Stimulated activated naive CD8-positive, alpha-beta T cell treated with anti-CD3 and anti-CD28 coated beads, Interleukin-15, Interleukin-2, amounts not matched to agents 100 U/mL and 50 U/mL, for 24 hours (primary cell): ENCODE measurements around the gene LIMK2.
A peak's percentile ranks its signal among the peaks of the same experiment; 100 is the strongest.
"Not testable (repeated sequence)": the region's sequence is repeated elsewhere in the genome, so short reads cannot be mapped to it uniquely, and the experiment has no call there.

Experiments used
- ATAC-seq: fragments of 150-1000 bp; cut with Tn5 transposase; one replicate; pipeline ENCODE4 v1.10.0; 2021
- DNase-seq: peaks from one replicate; pipeline ENCODE4 v3.0.0; 2021

The LIMK2 gene

DNA sequence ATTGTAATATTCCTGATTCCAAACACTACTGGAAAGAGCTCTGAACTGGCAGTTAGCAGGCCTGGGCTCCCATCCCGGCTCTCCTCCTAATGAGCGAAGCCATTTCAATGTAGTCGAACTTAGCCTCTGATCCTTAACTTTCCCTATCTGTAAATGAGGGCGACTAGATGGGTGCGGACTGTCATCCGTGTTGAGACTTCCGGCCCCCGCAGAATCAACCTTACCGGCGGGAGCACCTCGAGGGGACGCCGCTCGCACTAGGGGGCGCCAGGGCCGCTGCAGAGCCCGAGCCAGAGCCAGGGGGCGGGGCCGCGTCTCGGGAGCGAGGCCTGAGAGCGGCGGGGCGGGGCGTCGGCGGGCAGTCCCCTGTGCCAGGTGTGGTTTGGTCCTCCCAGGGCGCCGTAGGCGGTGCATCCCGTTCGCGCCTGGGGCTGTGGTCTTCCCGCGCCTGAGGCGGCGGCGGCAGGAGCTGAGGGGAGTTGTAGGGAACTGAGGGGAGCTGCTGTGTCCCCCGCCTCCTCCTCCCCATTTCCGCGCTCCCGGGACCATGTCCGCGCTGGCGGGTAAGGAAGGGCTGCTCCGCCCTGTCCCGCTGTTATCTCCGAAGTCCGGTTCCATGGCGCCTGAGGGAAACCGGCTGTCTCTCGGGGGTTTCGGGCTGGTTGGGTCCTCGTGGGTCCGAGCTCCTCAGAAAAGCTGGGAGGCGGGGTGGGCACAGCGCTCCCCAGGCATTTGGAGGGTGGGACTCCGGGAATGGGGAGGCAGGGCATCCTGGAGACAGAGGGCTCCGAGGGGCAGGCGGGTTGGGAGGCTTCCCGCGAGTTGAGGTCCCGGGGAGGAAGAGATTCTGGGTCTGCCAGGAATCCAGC is at the start of gene LIMK2:
LIMK2 (plus strand) TSS at position 437 of the 869 bp plus-strand sequence; CDS start at position 548, 111 bp downstream.
- DNase-seq (peak; percentile 100), ATAC-seq (peak; percentile 99)

DNA sequence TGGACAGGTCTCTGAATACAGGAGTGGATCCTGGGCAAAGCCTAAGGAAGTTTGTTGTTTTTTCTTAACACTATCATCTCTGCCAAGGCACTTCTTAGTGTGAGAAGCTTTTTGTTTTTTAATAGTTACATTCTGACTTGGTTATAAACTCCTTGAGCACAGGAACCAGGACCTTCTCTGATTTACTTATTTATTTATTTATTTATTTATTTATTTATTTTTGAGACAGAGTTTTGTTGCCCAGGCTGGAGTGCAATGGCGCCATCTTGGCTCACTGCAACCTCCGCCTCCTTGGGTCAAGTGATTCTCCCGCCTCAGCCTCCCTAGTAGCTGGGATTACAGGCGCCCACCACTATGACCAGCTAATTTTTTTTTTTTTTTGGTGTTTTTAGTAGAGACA is 41.1 kb upstream of the LIMK2 start:
- no peak for ATAC-seq
- no peak for DNase-seq

DNA sequence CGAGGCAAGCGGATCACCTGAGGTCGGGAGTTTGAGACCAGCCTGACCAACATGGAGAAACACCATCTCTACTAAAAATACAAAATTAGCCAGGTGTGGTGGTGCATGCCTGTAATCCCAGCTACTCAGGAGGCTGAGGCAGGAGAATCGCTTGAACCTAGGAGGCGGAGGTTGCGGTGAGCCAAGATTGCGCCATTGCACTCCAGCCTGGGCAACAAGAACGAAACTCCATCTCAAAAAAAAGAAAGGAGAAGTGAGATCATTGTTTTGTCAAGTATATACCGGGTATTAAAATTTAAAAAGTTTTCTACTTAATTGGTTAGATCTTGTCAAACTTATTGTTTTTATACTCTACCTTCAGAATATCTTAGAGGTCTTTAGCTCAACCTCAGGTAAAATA is 40.4 kb upstream of the LIMK2 start:
- not testable (repeated sequence) for DNase-seq, ATAC-seq

DNA sequence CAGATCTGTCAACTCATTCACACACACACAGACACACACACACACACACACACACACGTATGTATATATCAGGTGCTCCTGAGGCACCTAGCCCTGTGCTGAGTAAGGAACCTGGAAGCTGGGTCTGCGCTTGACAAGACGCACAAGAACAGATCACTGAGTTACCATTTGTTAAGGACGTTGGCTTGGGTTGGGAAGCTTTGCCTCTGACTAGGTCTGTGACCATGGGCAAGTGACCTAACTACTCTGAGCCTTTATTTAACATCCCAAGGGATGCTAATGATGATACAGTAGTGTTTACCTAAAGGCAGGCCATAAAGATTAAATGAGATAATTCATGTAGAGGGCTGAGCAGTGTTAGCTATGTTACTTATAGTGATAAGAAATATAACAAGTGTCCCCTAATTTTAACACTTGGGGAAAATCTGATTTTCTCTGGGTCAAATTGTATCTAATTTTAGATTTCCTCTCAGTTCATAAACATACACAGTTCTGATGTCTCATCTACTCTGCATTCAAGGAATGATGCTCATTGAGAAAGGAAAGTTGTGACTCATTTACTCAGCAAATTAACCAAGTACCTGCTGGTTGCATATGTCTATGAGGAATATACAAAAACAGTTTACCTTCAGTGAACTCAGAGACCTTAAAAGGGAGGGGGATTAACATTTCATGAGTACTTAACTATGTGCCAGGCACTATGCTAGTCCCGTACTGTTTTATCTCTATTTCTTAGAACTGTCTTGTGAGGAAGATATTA is 38.5 kb upstream of the LIMK2 start:
- ATAC-seq (peak; percentile 95), DNase-seq (no peak)

DNA sequence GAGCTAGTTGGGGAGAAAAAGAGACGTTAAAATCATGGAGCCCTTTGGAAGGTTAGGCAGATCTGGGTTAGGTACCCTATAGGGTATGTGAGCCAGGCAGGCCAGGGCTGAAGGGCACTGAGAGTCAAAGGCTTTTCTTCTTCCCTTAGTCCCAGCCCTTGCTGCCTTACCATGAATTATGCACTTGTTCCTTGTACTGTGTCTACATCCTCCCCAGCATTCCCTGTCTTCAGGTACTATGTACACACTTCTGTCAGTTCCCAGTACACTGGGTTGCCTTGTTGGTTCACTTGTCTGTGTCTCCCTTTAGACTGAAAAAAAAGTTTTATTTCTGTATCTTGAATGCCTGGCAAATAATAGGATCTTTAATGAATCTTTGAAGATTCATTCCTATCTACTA is 35.2 kb upstream of the LIMK2 start:
- DNase-seq (no peak), ATAC-seq (no peak)

DNA sequence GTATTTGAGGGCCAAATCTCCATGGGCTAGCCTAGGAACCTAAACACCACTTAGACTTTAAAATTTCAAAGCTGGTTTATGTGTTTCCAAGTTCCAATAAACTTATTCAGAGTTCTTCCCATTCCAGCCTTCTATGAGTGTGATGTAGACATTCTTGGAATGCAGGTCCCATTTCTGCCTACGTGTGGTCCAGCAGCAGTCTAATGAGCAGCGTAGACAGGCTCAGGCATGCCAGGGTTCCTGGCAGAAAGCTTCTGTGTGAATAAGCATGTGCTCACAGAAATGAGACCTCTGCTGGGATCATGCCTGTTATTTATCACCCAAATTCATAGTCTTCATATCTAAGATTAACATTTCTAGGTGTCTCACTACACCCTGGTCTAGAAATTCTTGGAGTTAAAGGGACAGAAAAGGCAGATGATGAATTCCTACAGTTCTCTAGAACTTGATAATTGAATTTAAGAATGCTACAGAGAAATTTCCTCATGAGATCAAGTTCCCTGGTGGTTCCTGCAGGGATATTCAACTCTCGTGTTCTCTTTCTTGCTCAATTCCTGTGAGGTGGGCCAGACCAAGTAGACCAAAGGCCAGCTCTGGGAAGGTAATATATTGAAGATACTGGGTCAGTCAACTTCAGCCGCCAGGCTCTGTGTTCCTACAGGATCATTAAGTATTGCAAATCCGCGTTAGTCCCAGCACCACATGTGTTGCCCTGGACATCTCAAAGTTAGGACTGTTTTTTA is 34.5 kb upstream of the LIMK2 start:
- DNase-seq, result no peak

DNA sequence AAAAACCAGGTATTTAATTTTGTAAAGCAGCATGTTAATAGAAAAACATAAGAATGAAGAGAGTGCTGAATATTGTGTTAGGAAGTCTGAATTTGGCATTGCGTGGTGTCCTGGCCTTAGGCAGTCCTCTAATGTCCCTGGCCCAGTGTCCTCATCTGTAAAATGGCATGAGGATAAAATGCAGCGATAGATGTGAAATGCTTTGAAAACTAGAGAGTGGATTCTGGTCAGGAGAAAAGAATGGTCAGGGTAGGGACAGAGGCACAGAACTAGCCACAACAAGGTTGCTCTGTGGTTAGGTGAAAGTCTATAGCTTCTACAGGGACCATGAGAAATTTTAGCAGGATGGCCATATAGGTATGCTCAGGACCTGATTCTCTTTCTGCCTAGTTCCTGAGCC is 33.2 kb upstream of the LIMK2 start:
- ATAC-seq (no peak), DNase-seq (no peak)

More for the DNA sequence above, 34.5 kb upstream of the LIMK2 start:
- no peak for ATAC-seq

DNA sequence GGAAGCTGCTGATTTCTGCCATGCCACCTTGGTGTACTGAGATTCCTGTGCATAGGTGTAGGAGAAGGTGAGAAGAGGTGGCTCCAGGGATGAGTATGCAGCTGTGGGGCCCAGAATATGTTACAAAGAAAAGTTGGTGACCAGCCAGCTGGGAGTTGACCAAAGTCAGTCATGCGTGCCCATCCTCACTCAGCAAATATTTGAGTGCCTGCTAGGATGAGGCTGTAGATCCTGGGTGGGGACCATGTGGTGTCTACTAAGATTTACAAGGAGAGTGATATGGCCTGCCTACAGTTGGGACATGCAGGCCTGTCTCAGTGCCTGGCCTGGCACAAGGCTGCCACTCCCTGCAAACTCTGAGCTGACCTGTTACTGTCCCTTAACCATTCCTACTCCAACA is 32.8 kb upstream of the LIMK2 start:
- ATAC-seq (no peak), DNase-seq (no peak)

DNA sequence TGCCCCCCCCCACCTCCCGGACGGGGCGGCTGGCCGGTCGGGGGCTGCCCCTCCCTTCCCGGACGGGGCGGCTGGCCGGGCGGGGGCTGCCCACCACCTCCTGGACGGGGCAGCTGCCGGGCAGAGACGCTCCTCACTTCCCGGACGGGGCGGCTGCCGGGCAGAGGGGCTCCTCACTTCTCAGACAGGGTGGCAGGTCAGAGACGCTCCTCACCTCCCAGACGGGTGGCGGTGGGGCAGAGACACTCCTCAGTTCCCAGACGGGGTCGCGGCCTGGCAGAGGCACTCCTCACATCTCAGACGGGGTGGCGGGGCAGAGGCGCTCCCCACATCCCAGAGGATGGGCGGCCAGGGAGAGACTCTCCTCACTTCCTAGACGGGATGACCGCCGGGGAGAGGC is 28.1 kb upstream of the LIMK2 start:
- DNase-seq, result no peak
- ATAC-seq, result no peak

DNA sequence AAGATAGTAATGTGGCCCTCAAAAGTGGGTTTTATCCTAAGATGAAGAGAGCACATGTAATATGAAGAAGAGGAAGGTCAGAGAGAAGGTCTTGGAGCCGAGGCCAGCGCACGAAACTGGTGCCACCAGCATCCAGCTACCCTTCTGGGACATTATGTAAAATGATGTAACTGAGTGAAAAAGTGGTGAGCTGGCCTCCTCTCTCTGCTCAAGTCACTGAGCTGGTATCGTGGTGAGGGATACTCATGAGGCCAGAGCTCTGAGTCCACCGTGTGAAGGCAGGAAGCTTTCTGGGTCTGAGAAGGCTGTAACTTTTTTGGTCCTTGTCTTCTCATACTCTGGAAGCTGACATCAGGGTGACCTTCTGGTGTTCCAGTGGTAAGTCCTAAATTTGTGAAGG is 27.0 kb upstream of the LIMK2 start:
- no peak for ATAC-seq
- no peak for DNase-seq

DNA sequence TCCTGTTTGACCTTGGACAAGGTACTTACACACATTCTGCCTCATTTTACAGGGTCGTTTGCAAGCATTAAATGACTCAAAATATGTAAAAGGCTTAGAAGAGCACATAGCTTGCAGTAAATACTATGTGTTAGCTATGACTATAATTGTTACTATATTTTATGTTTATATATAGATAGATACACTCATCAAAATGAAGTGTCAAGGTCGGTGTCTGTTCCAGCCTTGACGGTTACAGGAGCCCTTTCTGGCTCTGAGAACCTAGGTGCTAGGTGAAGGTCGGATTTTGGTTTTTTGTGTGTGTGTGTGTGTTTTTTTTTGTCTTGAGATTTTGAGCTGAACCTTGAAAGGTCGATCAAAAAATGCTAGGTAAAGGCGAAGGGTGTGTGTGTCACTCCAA is 24.5 kb upstream of the LIMK2 start:
- ATAC-seq, result no peak

DNA sequence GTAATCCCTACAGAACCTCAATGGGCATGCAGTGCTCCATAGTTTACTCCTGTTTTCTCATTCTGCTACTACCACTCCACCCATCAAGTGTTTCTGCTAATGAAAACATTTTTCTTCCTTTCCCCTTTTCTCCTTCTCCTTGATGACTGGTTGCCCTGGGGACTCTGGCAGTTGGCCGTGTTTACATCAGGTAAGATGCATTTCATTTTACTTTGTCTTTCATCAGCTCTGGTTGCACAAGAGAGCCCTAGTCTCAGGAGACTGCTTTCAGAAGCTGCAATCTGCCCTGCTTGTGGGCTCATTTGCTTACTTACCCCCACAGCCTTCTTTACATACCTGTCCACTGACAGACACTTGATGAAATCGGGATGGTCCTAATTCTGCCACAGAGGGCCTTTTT is 19.6 kb upstream of the LIMK2 start:
- DNase-seq, result no peak
- ATAC-seq, result no peak

More for the DNA sequence above, 24.5 kb upstream of the LIMK2 start:
- no peak for DNase-seq

DNA sequence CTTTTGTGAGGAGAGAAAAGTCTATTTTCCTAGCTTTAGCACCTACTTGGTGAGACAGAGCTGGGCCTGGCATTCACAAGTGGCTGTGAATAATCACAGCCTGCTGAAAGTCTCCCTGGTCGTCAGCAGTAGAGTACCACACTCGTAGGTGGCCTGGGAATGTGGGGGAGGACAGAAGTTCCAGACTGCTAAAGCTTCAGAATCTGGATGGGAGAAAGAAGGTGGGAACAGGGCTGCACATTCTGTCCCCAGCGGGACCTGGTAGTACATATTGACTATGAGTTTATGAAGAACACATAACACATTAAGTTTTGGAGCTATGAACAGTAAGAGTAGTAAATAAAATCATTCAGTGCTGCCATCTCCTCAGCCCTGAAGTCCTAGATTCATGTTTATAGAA is 19.0 kb upstream of the LIMK2 start:
- no peak for DNase-seq
- no peak for ATAC-seq

DNA sequence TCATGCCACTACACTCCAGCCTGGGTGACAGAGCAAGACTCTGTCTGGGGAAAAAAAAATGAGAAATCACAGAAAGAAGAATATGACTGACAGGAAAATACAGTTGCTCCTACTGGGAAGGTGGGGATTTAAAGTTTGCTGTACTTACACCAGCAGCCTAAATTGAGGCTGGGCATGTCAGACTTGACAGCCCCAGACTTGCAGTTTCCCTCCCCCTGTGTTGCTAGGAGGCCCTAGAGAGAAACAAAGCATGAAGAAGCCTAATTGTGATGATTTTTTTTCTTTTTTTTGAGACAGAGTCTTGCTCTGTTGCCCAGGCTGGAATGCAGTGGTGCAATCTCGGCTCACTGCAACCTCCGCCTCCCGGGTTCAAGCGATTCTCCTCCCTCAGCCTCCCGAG is 17.4 kb upstream of the LIMK2 start:
- DNase-seq, ATAC-seq: not testable (repeated sequence)

DNA sequence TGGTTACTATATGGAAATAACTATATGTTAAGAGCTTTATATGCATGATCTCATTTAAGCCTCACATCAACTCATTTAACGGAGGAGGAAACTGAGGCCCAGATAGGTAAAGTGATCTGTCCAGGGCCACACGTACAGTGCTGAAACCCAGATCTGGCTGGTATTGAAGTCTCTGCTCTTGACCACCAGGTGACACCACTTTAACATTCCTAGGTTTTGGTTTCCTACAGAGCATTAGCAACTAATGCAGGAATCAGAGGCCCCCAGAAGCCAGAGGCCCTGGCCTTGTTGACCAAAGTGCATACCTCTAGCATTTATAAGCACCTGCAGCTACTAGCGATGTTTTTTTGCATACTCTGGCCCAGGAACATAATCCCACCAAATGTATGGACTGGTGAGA is 12.9 kb upstream of the LIMK2 start:
- no peak for DNase-seq

DNA sequence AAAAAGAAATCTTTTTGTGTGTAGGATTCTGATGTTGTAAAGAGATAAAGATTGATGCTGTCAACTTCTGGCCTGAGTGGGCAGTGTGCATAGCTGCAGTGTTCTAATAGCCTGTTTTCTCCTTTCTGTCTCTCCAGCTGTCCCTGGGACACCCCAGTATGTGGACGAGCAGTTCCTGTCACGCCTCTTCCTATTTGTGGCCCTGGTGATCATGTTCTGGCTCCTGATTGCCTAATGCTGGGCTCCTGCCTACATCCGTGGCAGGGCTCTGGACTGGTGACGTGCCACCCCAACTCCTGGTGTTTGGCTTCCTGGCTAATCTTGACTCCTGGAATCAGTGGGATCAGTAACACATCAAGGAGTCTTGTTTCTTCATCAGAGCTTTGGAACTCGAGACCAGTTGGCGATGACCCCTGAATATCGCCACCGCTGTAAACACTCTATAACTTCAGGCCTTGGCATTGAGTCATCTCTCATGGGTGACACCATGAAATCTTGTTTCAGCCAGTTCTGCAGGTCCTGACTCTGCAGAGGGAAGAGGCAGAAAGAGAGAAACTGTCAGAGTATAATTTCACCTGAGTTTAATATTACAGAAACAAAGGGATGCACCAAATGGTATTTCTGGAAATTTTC is 7.6 kb upstream of the LIMK2 start:
- ATAC-seq, DNase-seq: not testable (repeated sequence)

More for the DNA sequence above, 12.9 kb upstream of the LIMK2 start:
- ATAC-seq, result no peak

DNA sequence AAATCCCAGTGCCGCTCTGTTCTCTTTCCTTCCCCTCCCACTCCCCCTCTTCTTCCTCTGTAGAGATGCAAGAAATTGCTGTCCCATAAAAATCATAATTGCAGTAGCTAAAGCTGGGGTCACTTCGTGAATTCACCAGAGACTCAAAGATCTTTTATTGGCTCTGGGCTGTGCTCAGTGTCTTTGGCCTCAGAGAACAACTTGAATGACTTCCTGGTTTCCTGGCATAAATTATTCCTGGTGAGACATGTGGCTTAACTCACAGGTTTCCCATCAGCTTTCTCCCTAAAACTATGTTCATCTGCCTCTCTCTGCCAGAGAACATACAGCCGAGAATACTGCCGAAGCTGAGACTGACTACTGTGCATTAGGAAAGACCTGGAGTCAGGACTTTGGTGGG is 7.0 kb upstream of the LIMK2 start:
- DNase-seq, ATAC-seq: not testable (repeated sequence)

DNA sequence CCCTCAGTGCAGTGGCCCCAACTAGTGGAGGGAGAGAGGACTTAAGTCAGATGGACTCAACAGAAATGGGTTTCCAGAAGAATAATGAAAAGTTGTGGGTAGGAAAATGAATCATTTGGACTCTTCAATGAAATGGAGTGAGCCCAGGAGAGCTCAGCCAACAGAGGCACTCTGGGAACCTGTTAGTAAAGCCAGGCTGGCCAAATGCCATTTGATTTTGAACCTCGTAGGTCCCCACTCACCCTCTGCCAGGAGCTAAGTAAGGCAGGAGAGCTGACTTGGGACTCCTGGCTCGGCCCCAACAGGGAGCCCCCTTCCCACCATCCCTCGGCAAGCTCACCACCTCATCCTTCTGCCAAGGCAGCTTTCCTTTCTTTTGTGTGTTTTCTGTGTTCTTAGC is 5.6 kb upstream of the LIMK2 start:
- DNase-seq, ATAC-seq: not testable (repeated sequence)

DNA sequence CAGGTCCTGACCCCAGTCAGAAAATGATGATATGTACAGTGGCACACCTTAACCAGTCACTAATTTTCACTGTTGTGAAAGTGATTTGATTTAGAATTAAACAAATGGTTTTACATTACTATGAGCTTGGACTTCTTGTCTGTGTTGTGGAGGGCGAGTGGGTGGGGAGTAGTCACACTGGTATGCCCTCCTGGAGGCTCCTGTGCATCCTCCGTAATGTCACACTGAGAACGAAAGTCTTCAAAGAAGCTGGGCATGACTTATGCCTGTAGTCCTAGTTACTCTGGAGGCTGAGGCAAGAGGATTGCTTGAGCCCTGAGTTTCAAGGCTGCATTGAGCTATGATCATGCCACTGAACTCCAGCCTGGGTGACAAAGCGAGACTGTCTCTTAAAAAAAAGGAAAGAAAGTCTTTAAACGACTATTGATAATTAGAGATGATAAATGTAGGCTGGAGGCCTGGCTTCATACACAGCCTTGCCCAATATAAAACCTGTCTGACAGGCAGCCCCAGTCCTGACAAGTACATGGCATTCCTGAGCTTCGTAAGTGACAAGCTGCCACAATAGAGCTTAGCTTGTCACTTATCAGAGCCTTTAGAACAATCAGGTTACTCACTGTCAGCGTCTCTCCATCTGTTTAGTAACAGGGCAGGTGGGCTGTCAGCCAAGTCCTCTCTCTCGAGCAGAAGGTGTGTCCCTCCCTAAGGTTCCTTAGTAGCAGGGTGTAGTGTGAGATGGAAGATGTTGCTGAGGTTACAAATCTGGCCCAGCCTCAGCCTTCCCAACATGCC is 5.0 kb upstream of the LIMK2 start:
- no peak for ATAC-seq
- no peak for DNase-seq

DNA sequence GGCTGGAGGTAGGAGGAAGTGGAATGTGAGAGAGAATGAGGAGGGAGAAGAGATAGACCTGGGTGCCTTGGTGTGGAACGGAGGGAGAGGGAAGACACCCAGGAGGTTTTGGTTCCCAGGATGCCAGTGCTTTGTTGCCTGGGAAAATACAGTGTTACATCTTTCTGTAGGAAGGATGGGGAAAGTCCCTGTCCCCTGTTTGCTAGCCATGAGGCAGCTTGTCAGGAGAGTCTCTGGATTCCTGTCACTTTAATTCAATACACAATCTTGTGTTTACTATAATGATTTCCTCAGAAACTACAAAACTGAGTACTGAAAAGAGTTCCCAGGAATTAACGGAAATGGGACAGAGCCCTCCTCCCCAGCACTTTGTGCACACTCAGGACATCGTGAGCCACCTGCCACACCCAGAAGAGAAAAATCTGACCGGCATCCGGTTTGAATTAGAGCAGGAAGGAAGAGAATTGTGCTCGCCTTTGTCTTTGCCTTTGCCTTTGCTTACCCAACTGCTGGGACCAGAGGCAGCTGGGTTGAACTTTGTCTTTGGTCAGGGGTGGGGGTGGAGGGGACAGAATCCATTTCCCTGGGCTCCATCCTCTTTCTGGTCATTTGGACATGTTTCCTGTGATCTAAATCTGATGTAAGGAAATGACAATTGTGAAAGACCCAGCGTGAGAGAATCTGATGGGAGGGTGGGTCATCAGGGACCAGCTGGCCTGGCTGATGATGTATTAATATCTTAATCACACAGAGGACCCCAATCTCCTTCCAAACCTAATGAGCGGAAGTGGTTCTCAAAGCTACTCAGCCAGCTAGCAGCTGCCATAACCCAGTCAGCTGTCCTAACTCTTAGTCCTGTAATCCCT is 1.3 kb upstream of the LIMK2 start:
- no peak for ATAC-seq
- DNase-seq, result peak; percentile 10
